NCI-H146 treated with DMSO at 0.1 percent for 48 hours (cell line): ENCODE results near the gene CHRM5.
A peak's percentile ranks its signal among the peaks of the same experiment; 100 is the strongest.

ENCODE experiments used
- DNase-seq: peaks from one replicate; lab custom pipeline; 2025; ENCODE audit not compliant: unreplicated experiment; lab: John Stamatoyannopoulos, UW

The CHRM5 gene

DNA sequence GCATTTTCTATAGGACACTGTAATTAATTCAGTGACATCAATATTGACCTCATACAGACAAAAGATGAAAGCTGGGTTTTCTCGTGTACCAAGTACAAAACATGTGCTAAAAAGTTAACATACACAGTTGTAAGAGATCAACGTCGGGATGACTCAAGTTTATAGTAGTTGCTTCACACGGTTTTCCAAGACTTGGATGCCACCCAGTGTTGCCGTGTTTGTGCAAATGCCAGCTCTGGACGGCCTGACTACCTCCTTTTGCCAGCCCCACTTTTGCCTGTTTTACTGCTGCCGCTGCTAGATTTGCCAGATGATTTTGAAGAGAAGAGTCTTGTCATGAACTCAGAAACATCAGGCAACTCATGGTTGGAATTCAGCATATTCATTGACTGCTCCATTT, 115.8 kb downstream of the CHRM5 start:
- no peak for DNase-seq

GRCh38 chr15:34085746-34086145, 117.4 kb downstream of the CHRM5 start:
- DNase-seq, result no peak

DNA sequence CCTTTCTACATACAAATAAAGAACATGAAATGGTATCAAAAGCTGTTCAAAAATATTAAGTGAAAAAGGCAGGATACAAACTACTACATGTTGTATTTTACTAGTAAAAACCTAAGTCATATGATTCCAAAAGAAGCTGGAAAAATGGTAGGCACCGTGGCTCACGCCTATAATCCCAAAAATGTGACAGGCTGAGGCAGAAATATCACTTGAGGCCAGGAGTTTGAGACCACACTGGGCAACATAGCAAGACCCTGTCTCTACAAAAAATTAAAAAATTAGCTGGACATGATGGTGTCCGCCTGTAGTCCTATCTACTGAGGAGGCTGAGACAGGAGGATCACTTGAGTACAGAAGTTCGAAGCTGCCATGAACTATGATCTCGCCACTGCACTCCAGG, 131.6 kb downstream of the CHRM5 start:
- no peak for DNase-seq

- DNase-seq, result peak; percentile 90
Observed at GRCh38 chr15:34101366-34102174, 133.3 kb downstream of the CHRM5 start, which contains the start of the genes EMC7 and PGBD4. Gene EMC7 (minus strand): TSS chr15:34101862. CDS start chr15:34101839, 23 bp downstream. Gene PGBD4 (plus strand): TSS chr15:34102083. CDS start chr15:34102532, 449 bp downstream.

DNA sequence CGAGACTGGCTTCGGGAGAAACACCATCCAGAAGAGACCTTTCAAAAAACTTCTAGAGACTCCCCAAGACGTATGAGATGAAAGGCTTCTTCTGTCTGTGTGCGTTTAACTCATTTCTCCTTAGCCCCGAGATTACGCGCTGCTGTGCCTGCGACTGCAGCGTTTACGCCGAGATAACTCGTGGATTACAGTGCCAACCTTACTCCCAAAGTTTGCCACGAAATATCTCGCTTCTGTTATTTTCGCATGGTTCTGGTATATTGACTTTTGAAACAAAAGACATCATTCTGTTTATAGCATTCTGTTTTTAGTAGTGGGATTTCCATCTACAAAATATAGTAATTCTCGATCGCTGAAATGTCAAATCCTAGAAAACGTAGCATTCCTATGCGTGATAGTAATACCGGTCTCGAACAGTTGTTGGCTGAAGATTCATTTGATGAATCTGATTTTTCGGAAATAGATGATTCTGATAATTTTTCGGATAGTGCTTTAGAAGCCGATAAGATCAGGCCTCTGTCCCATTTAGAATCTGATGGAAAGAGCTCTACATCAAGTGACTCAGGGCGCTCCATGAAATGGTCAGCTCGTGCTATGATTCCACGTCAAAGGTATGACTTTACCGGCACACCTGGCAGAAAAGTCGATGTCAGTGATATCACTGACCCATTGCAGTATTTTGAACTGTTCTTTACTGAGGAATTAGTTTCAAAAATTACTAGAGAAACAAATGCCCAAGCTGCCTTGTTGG, 134.1 kb downstream of the CHRM5 start:
- no peak for DNase-seq

GRCh38 chr15:34106423-34106822, 138.1 kb downstream of the CHRM5 start:
- DNase-seq, result no peak

DNA sequence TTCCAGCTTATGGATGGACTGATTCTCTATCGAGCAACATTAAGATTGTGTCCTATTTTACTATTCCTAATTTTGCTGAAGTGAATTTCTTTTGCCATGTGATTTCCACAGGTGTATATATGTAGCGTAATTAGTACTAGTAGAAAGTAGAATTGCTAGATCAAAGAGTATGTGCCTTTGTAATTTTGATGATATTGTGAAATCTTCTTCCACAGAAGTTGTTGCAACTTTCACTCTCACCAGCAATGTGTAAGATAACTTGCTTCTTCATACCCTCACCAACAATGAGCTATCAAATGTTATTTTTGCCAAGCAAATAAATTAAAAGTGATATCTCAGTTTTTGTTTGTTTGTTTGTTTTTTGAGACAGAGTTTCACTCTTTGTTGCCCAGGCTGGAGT, 139.0 kb downstream of the CHRM5 start:
- DNase-seq, result no peak

- no peak for DNase-seq
Observed at GRCh38 chr15:34109797-34110663, 141.7 kb downstream of the CHRM5 start.

DNA sequence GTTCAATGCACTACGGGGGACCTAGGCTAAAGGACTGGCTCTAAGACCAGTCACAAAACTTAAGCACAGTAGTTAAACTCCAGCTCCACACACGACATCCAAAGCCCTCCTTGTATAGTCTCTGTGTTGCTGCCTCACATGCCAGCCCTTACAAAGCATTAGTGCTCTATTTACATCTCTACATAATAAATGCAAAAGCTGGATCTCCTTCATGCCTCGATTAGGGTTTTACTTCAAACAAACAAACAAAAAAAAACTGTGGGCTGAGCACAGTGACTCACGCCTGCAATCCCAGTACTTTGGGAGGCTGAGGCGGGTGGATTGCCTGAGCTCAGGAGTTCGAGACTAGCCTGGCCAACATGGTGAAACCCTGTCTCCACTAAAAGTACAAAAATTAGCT, 143.2 kb downstream of the CHRM5 start:
- DNase-seq, result no peak

DNA sequence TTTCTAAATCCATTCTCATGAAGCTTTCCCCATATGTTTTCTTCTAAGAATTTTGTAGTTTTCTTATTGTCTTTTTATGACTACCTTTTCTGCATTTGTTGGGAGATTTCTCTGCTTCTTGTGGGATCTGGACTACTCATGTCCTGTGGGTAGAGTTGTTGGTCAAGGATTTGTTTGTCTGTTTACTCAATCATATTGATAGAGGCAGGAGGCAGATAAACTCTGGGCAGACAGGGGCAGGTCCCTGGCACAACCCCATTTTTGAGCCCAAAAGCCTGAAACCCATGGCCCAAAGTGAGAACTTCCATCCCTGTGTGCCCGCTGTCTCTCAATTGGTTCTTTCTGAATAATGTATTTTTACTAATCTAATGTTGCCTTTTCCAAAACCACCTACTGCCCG, 145.9 kb downstream of the CHRM5 start:
- no peak for DNase-seq

DNA sequence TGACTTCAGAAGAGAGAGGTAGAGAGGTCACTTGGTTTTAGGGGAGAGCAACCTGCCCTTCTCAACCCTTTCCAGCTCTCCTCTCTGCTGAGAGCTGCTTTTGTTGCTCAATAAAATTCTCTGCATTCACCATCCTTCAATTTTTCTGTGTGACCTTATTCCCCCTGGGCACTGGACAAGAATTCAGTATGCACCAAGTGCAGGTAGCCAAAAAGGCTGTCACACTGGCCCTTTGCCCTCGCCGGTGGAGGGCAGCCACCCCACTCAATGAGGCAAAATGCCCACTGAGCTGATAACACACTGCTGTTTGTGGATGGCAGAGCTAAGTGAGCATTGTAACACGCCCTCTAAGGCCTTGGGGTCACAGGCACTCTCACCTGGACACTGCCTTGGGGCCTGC, 146.4 kb downstream of the CHRM5 start:
- DNase-seq, result no peak

GRCh38 chr15:34116620-34117019, 148.3 kb downstream of the CHRM5 start:
- DNase-seq, result no peak
